ENCODE data around the gene EBF3.

Gene EBF3

DNA sequence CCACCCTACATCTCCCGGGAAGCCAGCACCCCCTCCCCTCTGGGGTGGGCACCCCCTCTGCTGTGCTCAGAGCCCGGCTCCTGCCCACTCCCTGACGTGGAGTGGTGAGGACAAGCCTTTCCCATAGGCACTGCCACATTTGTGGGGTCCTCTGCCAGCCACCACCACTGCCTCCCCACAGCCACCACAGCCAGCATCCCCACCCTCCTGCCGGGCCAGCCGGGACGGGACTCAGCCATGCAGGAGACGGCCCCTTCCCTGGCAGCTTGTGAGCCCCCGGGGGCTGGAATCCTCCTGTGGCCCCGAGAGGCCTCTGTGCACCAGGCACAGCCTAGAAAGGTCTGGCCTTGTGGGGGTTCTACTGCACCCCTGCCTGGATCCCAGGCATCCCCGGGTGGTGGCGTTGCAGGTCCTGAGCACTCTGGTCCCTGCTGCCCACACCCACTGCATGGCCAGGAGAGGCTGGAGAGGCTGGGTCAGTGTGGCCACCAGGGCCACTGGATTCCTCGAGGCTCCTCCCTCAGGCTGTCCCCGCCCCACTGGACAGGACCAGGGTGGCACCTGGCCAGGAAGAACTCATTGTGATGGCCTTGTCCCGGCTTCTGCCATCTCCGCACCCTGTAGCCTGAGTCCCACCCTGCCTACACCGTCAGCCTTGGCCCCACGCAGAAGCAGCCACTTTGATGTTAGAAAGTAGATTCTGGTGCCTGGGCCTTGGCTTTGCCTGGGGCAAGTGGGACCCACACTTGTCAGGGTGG, 148.0 kb downstream of the EBF3 start:
- Histone ChIP-seq H3K36me3 (ENCODE audit: insufficient read depth, low read length) (no peaks in the 10 kb centered on the region), H3K9me3 (ENCODE audit: low read length) (no peaks in the 10 kb centered on the region), H3K4me1 (ENCODE audit: insufficient read depth, low read length) (no peaks in the 10 kb centered on the region), H3K27me3 (ENCODE audit: insufficient read depth, low read length) (no peaks in the 10 kb centered on the region), H3K4me3 (ENCODE audit: low read length) (no peak overlapping the region), H2AFZ (ENCODE audit: low read depth, low read length) (no peak overlapping the region)

GRCh38 chr10:129814681-129815646, 149.1 kb downstream of the EBF3 start:
- Histone ChIP-seq H3K27me3 (ENCODE audit: insufficient read depth, low read length) (no peaks in the 10 kb centered on the region), H3K9me3 (ENCODE audit: low read length) (no peaks in the 10 kb centered on the region), H3K4me3 (ENCODE audit: low read length) (no peak overlapping the region), H2AFZ (ENCODE audit: low read depth, low read length) (no peak overlapping the region), H3K4me1 (ENCODE audit: insufficient read depth, low read length) (no peaks in the 10 kb centered on the region), H3K36me3 (ENCODE audit: insufficient read depth, low read length) (no peaks in the 10 kb centered on the region)

- no peaks in the 10 kb centered on the region for H3K27me3 ChIP-seq (ENCODE audit: insufficient read depth, low read length)
- H3K36me3 ChIP-seq (ENCODE audit: insufficient read depth, low read length), result no peaks in the 10 kb centered on the region
Measured at GRCh38 chr10:129812398-129812797, 151.7 kb downstream of the EBF3 start.

GRCh38 chr10:129811208-129811607, 152.9 kb downstream of the EBF3 start:
- Histone ChIP-seq H3K9me3 (ENCODE audit: low read length) (no peaks in the 10 kb centered on the region), H2AFZ (ENCODE audit: low read depth, low read length) (no peak overlapping the region), H3K4me3 (ENCODE audit: low read length) (no peak overlapping the region), H3K36me3 (ENCODE audit: insufficient read depth, low read length) (no peaks in the 10 kb centered on the region), H3K4me1 (ENCODE audit: insufficient read depth, low read length) (no peaks in the 10 kb centered on the region), H3K27me3 (ENCODE audit: insufficient read depth, low read length) (no peaks in the 10 kb centered on the region)

More at GRCh38 chr10:129812398-129812797, 151.7 kb downstream of the EBF3 start:
- Histone ChIP-seq H3K4me3 (ENCODE audit: low read length) (no peak overlapping the region), H3K4me1 (ENCODE audit: insufficient read depth, low read length) (no peaks in the 10 kb centered on the region), H3K9me3 (ENCODE audit: low read length) (no peaks in the 10 kb centered on the region), H2AFZ (ENCODE audit: low read depth, low read length) (no peak overlapping the region)

DNA sequence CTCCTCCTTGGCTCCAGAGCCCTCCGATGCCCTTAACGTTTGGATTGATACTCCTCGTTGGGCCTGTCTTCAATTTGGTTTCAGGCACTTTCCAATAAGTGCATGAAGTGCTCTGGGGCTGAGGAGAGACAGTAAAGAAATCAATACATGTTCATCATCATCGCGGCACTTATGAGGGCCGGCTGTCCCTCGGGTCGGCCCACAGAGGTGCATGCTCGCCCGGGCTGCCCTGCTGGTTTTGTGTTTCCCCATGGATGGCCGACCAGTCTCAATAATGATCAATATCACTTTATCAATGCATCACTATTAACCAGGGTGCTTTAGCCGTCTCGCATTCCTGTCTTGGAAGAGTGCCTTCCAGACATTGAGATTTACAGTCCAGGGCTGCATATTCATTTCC, 154.2 kb downstream of the EBF3 start:
- H3K4me3 ChIP-seq (ENCODE audit: low read length), result no peak overlapping the region
- H2AFZ ChIP-seq (ENCODE audit: low read depth, low read length), result no peak overlapping the region
- no peaks in the 10 kb centered on the region for H3K9me3 ChIP-seq (ENCODE audit: low read length)
- no peaks in the 10 kb centered on the region for H3K36me3 ChIP-seq (ENCODE audit: insufficient read depth, low read length)
- no peaks in the 10 kb centered on the region for H3K4me1 ChIP-seq (ENCODE audit: insufficient read depth, low read length)
- H3K27me3 ChIP-seq (ENCODE audit: insufficient read depth, low read length), result no peaks in the 10 kb centered on the region

- no peak overlapping the region for H2AFZ ChIP-seq (ENCODE audit: low read depth, low read length)
- H3K36me3 ChIP-seq (ENCODE audit: insufficient read depth, low read length), result no peaks in the 10 kb centered on the region
- no peaks in the 10 kb centered on the region for H3K4me1 ChIP-seq (ENCODE audit: insufficient read depth, low read length)
- no peaks in the 10 kb centered on the region for H3K9me3 ChIP-seq (ENCODE audit: low read length)
- no peaks in the 10 kb centered on the region for H3K27me3 ChIP-seq (ENCODE audit: insufficient read depth, low read length)
- no peak overlapping the region for H3K4me3 ChIP-seq (ENCODE audit: low read length)
Measured at GRCh38 chr10:129809431-129809830, 154.6 kb downstream of the EBF3 start.

- no peak overlapping the region for H2AFZ ChIP-seq (ENCODE audit: low read depth, low read length)
- no peak overlapping the region for H3K4me3 ChIP-seq (ENCODE audit: low read length)
- H3K4me1 ChIP-seq (ENCODE audit: insufficient read depth, low read length), result no peaks in the 10 kb centered on the region
- no peaks in the 10 kb centered on the region for H3K27me3 ChIP-seq (ENCODE audit: insufficient read depth, low read length)
- no peaks in the 10 kb centered on the region for H3K36me3 ChIP-seq (ENCODE audit: insufficient read depth, low read length)
- no peaks in the 10 kb centered on the region for H3K9me3 ChIP-seq (ENCODE audit: low read length)
Measured at GRCh38 chr10:129808092-129808983, 155.7 kb downstream of the EBF3 start.

GRCh38 chr10:129807211-129807610, 156.9 kb downstream of the EBF3 start:
- H2AFZ ChIP-seq (ENCODE audit: low read depth, low read length), result no peak overlapping the region
- H3K4me1 ChIP-seq (ENCODE audit: insufficient read depth, low read length), result no peaks in the 10 kb centered on the region
- H3K27me3 ChIP-seq (ENCODE audit: insufficient read depth, low read length), result no peaks in the 10 kb centered on the region
- H3K36me3 ChIP-seq (ENCODE audit: insufficient read depth, low read length), result no peaks in the 10 kb centered on the region
- no peak overlapping the region for H3K4me3 ChIP-seq (ENCODE audit: low read length)
- H3K9me3 ChIP-seq (ENCODE audit: low read length), result no peaks in the 10 kb centered on the region

GRCh38 chr10:129800796-129801340, 163.2 kb downstream of the EBF3 start:
- no peaks in the 10 kb centered on the region for H3K9me3 ChIP-seq (ENCODE audit: low read length)
- H2AFZ ChIP-seq (ENCODE audit: low read depth, low read length), result no peak overlapping the region
- H3K4me1 ChIP-seq (ENCODE audit: insufficient read depth, low read length), result no peaks in the 10 kb centered on the region
- no peaks in the 10 kb centered on the region for H3K36me3 ChIP-seq (ENCODE audit: insufficient read depth, low read length)
- H3K27me3 ChIP-seq (ENCODE audit: insufficient read depth, low read length), result no peaks in the 10 kb centered on the region
- H3K4me3 ChIP-seq (ENCODE audit: low read length), result no peak overlapping the region

GRCh38 chr10:129799942-129800341, 164.1 kb downstream of the EBF3 start:
- no peaks in the 10 kb centered on the region for H3K9me3 ChIP-seq (ENCODE audit: low read length)

DNA sequence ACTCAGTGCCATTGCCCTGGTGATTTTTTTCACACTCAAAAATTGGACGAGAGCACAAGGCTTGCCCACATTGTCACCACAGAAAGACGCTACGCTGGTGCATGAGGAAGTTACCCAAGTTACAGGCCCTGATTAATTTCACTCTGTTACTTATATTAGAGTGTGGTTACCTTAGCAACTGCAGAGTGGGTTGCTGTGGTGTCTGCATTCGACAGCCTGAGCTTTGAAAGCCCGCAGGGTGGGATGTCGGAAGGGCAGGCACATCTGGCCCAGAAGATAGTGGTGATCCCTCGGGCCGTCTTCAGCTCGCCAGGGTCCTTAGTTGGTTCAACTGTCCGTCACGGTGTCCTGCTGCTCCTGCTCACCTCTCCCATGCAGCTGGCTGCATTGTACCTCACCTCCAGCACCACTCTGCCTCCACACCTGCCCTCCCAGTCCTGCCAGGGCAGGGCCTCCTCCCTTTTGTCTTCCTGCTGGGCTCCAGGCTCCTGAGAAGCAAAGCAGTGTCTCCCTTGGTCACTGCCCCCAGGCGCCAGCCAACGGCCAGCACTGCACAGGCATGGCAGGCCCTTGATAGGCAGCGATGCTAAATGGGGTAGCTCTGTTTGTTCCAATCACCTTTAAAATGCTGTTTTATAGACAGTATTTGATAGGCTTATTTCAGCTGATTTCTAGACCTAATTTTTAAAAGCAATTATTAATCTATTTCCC, 167.2 kb downstream of the EBF3 start:
- Histone ChIP-seq H3K4me1 (ENCODE audit: insufficient read depth, low read length) (no peaks in the 10 kb centered on the region), H3K27me3 (ENCODE audit: insufficient read depth, low read length) (no peaks in the 10 kb centered on the region), H3K4me3 (ENCODE audit: low read length) (no peak overlapping the region), H3K9me3 (ENCODE audit: low read length) (no peaks in the 10 kb centered on the region), H3K36me3 (ENCODE audit: insufficient read depth, low read length) (no peaks in the 10 kb centered on the region), H2AFZ (ENCODE audit: low read depth, low read length) (no peak overlapping the region)

More at GRCh38 chr10:129799942-129800341, 164.1 kb downstream of the EBF3 start:
- Histone ChIP-seq H3K4me1 (ENCODE audit: insufficient read depth, low read length) (no peaks in the 10 kb centered on the region), H2AFZ (ENCODE audit: low read depth, low read length) (no peak overlapping the region), H3K27me3 (ENCODE audit: insufficient read depth, low read length) (no peaks in the 10 kb centered on the region), H3K36me3 (ENCODE audit: insufficient read depth, low read length) (no peaks in the 10 kb centered on the region), H3K4me3 (ENCODE audit: low read length) (no peak overlapping the region)

DNA sequence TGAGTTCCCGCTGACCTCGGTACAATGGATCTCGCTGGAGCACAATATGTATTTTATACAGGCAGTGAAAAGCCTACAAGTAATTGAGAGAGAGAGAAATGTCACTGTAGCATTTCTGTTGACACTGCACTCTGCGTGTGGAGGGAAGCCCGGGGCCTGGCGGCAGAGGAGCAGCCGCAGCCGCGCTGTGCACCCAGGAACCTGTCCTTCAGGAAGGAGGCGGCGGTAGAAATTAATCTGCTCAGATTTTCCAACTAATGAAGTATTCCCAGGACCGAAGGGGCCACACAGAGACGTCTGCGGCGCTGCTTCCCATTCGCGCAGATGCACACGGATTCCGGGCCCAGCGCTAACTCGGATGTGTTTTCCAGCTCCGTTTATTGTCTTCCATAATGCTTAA, 170.1 kb downstream of the EBF3 start:
- Histone ChIP-seq H3K27me3 (ENCODE audit: insufficient read depth, low read length) (no peaks in the 10 kb centered on the region), H3K4me1 (ENCODE audit: insufficient read depth, low read length) (no peaks in the 10 kb centered on the region), H3K4me3 (ENCODE audit: low read length) (no peak overlapping the region), H3K36me3 (ENCODE audit: insufficient read depth, low read length) (no peaks in the 10 kb centered on the region), H2AFZ (ENCODE audit: low read depth, low read length) (no peak overlapping the region), H3K9me3 (ENCODE audit: low read length) (no peaks in the 10 kb centered on the region)
